HG03039 (cell line): ENCODE data around the gene STX5.
"Not testable (repeated sequence)": the region's sequence is repeated elsewhere in the genome, so short reads cannot be mapped to it uniquely, and the experiment has no call there.

Experiments used
- ATAC-seq: cut with Tn5 transposase; IDR thresholded peaks from one replicate; pipeline ENCODE4 v1.9.1; 2021; ENCODE audit warnings: mild to moderate bottlenecking, moderate library complexity; ENCODE audit not compliant: unreplicated experiment

Gene STX5

GRCh38 chr11:62854825-62855570, 23.1 kb upstream of the STX5 start:
- no peak for ATAC-seq

GRCh38 chr11:62854013-62854824, 22.4 kb upstream of the STX5 start:
- no peak for ATAC-seq

GRCh38 chr11:62853279-62853965, 21.6 kb upstream of the STX5 start:
- ATAC-seq = no peak

GRCh38 chr11:62852523-62853188, 20.8 kb upstream of the STX5 start:
- ATAC-seq = no peak

GRCh38 chr11:62851807-62852522, 20.1 kb upstream of the STX5 start:
- no peak for ATAC-seq

- ATAC-seq = no peak
Observed at GRCh38 chr11:62850911-62851806, 19.3 kb upstream of the STX5 start.

GRCh38 chr11:62847767-62848314, 16.0 kb upstream of the STX5 start:
- ATAC-seq = no peak

- ATAC-seq = no peak
Observed at GRCh38 chr11:62846177-62846576, 14.3 kb upstream of the STX5 start.

- ATAC-seq = no peak
Observed at GRCh38 chr11:62844154-62844553, 12.3 kb upstream of the STX5 start.

GRCh38 chr11:62843466-62843865, 11.6 kb upstream of the STX5 start:
- no peak for ATAC-seq

GRCh38 chr11:62842891-62843290, 11.0 kb upstream of the STX5 start:
- not testable (repeated sequence) for ATAC-seq

- no peak for ATAC-seq
Observed at GRCh38 chr11:62842171-62842741, 10.4 kb upstream of the STX5 start.

GRCh38 chr11:62841361-62842170, 9.7 kb upstream of the STX5 start:
- ATAC-seq = peak; percentile 42

- not testable (repeated sequence) for ATAC-seq
Observed at GRCh38 chr11:62840721-62841360, 9.0 kb upstream of the STX5 start.

- peak; percentile 40 for ATAC-seq
Observed at GRCh38 chr11:62839050-62839945, 7.4 kb upstream of the STX5 start, which contains the start of gene WDR74. Gene WDR74, minus strand, starts transcription at chr11:62839590. Its CDS starts 20 bp downstream, at chr11:62839570.

GRCh38 chr11:62835336-62835735, 3.5 kb upstream of the STX5 start:
- no peak for ATAC-seq
